Upper lobe of right lung (tissue), 1 donor: ENCODE data around the gene SORL1. TPM values are rescaled to one million over a fixed set of nuclear protein-coding genes. Genes with fewer than 3 reads are reported as not detected.

Source experiments
- ATAC-seq: fragments of 200-7000 bp; cut with Tn5 transposase; one replicate; pipeline ENCODE4 v1.9.1; 2020; ENCODE audit warnings: mild to moderate bottlenecking, moderate library complexity
- DNase-seq: peaks from one replicate; pipeline ENCODE4 v3.0.0-alpha.2; 2020
- H3K27ac ChIP-seq: fragments of 200-600 bp; one replicate; pipeline ENCODE4 v1.8.0; 2022
- H3K27me3 ChIP-seq: fragments of 200-600 bp; one replicate; pipeline ENCODE4 v1.8.0; 2022; ENCODE audit warnings: mild to moderate bottlenecking
- H3K36me3 ChIP-seq: fragments of 200-600 bp; one replicate; pipeline ENCODE4 v1.8.0; 2022
- H3K4me1 ChIP-seq: fragments of 200-600 bp; one replicate; pipeline ENCODE4 v1.8.0; 2022
- H3K4me3 ChIP-seq: fragments of 200-600 bp; one replicate; pipeline ENCODE4 v1.8.0; 2022; ENCODE audit warnings: mild to moderate bottlenecking
- H3K9me3 ChIP-seq: fragments of 200-600 bp; one replicate; pipeline ENCODE4 v1.8.0; 2022
- intact Hi-C: fragments of 100-400 bp; cut with DNase I; formaldehyde crosslinking; loops from one replicate; pipeline ENCODE4 v1.11.0; 2022
- total RNA-seq: library from RNA; stranded (reverse); fragmentation: NEBNext Ultra II Directional; extraction: Animal tissue kit (Norgen Biotek cat#: 25700); gene quantifications from one replicate; pipeline ENCODE4 v1.2.1, GENCODE V29; 2021
- TF ChIP-seq, protein P1 (sequence below): fragments of 200-600 bp; IDR thresholded peaks from one replicate; pipeline ENCODE4 v1.8.0; 2022; ENCODE audit warnings: antibody characterized with exemption
- donor health status: DM: no; HTN: yes; CAD: no; lungs with severe emphysema.

Gene SORL1
- total RNA-seq, 1 donor from 2014 or later: 48.3 TPM

DNA sequence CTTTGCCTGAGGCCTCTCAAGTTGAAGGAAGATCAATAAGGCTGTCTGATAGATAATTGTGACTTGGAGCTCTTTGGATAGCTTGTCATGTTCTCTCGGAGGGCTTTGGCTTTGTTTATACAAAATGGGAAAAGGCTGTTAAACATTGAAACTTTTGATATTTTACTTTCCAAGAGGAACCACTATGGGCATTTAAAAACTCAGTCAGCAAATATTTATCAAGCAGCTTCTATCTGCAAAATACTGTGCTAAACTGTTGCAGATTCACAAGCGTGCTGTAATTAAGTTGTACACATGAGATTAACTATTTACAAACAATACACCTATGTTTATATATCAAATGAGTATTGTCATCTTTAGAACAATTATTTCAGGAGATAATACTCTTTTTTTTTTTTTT is 34.5 kb upstream of the SORL1 start:
- ATAC-seq (no peak), DNase-seq (no peak)
- Histone ChIP-seq H3K4me1 (peaks cover 41% of the 10 kb centered on the region), H3K36me3 (no peaks in the 10 kb centered on the region), H3K9me3 (no peaks in the 10 kb centered on the region), H3K27me3 (no peaks in the 10 kb centered on the region), H3K4me3 (no peak overlapping the region), H3K27ac (peak overlapping the region; percentile 75)
- TF ChIP-seq, protein P1, sequence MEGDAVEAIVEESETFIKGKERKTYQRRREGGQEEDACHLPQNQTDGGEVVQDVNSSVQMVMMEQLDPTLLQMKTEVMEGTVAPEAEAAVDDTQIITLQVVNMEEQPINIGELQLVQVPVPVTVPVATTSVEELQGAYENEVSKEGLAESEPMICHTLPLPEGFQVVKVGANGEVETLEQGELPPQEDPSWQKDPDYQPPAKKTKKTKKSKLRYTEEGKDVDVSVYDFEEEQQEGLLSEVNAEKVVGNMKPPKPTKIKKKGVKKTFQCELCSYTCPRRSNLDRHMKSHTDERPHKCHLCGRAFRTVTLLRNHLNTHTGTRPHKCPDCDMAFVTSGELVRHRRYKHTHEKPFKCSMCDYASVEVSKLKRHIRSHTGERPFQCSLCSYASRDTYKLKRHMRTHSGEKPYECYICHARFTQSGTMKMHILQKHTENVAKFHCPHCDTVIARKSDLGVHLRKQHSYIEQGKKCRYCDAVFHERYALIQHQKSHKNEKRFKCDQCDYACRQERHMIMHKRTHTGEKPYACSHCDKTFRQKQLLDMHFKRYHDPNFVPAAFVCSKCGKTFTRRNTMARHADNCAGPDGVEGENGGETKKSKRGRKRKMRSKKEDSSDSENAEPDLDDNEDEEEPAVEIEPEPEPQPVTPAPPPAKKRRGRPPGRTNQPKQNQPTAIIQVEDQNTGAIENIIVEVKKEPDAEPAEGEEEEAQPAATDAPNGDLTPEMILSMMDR: no peak
- intact Hi-C loops: no loop called here

DNA sequence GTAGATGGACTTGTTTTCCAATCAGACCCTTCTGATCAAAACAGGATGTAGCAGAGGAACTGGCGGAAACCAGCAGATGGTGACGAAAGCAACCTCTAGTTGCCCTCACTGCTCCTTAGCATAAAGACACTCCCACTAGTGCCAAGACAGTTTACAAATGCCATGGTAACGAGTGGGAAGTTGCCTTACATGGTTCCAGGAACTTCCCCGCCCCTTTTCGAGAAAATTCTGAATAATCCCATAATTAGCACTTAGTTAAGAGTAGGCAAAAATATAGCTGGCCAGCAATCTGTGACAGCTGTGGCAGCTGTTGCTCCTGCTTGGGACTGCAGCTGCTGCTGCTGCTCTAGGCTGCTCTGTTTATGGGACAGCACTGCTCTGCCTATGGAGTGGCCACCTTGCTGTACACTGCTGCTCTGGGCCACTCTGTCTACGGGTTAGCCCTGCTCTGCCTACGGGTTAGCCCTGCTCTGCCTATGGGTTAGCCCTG is 33.4 kb upstream of the SORL1 start:
- intact Hi-C loops: no loop called here
- DNase-seq (no peak), ATAC-seq (peak; percentile 78)
- Histone ChIP-seq H3K9me3 (no peaks in the 10 kb centered on the region), H3K27me3 (no peaks in the 10 kb centered on the region), H3K27ac (peak overlapping the region; percentile 75), H3K36me3 (no peaks in the 10 kb centered on the region), H3K4me3 (no peak overlapping the region), H3K4me1 (peaks cover 41% of the 10 kb centered on the region)
- TF ChIP-seq, protein P1: no peak

DNA sequence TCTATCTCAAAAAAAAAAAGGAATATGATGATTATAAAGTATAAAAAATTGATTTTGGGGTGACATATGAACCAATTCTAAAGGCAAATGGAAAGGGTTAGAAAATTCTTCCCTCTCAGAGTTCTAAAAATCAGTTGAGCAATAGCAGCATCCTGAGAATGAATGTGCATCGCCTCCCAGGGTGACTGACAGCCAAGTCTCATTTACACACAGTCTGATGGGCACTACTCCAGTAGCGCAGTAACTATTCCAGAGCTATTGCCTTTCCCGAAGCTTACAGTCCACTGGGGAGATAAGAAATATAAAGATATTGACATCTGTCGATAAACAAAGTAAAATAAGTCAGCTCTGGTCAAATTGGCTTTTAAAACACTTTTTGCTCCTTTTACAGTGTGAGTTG is 32.3 kb upstream of the SORL1 start:
- intact Hi-C loops: no loop called here

DNA sequence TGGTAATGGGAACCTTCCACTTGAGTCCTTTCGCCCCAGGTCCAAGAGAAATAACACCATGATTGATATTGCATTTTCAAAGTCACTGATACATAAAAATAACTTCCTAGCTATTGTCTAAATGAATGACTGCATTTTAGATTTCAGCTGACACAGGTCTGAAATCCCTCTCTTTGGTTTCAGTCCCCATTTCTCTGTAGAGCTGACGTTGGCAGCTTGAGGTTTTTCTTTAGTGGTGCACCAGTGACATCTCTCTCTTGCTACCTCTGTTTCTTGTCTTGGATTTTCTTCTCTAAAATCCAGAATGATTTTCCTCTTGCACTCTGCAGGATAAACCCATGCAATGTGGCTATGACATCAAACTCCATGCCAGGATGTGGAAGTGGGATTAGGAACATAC is 31.7 kb upstream of the SORL1 start:
- TF ChIP-seq, protein P1: no peak
- intact Hi-C loops: no loop called here

More for the DNA sequence above, 32.3 kb upstream of the SORL1 start:
- Histone ChIP-seq H3K4me3 (no peak overlapping the region), H3K4me1 (peaks cover 41% of the 10 kb centered on the region), H3K27me3 (no peaks in the 10 kb centered on the region), H3K9me3 (no peaks in the 10 kb centered on the region), H3K36me3 (no peaks in the 10 kb centered on the region), H3K27ac (no peak overlapping the region)
- no peak for DNase-seq
- TF ChIP-seq, protein P1: no peak
- ATAC-seq: no peak

DNA sequence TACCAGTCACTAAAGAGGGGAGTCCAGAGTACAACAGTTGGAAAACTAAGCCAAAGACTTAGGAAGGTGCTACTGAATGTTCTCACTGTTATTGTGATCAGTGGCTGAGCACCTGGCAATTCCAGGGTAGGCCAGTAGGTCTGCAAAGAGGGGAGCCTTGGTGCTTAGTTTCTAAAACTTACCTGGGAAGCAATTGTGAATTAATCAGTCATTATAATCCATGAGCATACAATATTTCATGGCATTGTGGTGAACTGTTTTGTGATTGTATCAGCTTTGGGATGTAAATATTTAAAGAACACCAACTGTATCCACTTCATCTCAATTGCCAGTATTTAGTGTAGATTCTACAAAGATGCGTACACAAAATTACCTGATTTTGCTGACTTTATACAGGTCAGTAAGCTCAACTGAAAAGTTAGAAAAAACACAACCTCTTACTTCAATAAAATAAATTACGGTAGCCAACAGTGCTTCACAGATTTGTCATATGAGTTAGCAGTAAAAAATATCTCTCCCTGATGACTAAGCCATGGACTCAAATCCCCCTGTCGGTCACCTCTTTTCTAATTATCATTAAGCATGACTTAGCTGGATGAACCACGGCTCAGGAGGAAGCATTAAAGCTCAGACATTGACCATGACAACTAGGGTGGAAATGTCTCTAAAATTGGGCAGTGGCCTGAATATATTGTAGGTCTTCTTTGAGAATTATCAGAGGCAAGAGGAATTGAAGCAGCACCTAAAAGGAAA is 30.8 kb upstream of the SORL1 start:
- Histone ChIP-seq H3K27ac (no peak overlapping the region), H3K27me3 (no peaks in the 10 kb centered on the region), H3K36me3 (no peaks in the 10 kb centered on the region), H3K4me3 (no peak overlapping the region), H3K9me3 (no peaks in the 10 kb centered on the region), H3K4me1 (peaks cover 26% of the 10 kb centered on the region)
- no peak for DNase-seq
- TF ChIP-seq, protein P1: no peak
- ATAC-seq: no peak
- intact Hi-C loops: no loop called here

More for the DNA sequence above, 31.7 kb upstream of the SORL1 start:
- DNase-seq (no peak), ATAC-seq (no peak)
- Histone ChIP-seq H3K36me3 (no peaks in the 10 kb centered on the region), H3K4me1 (peaks cover 36% of the 10 kb centered on the region), H3K27me3 (no peaks in the 10 kb centered on the region), H3K9me3 (no peaks in the 10 kb centered on the region), H3K27ac (no peak overlapping the region), H3K4me3 (no peak overlapping the region)
